Endometrium (tissue), 2 donors: Measurements from ENCODE around the gene CTBP2.
A peak's percentile ranks its signal among the peaks of the same experiment; 100 is the strongest.
"Not testable (repeated sequence)": the region's sequence is repeated elsewhere in the genome, so short reads cannot be mapped to it uniquely, and the experiment has no call there.

Experiments used
- FAIRE-seq: peaks from 2 replicates; lab custom pipeline; 2012; peaks lifted over from hg19 to GRCh38; lab: Jason Lieb, UNC
- donor health status: control.
- donor health status: control.

The CTBP2 gene

GRCh38 chr10:125064681-125065492, 95.5 kb downstream of the CTBP2 start:
- FAIRE-seq = no peak

GRCh38 chr10:125063256-125063925, 97.0 kb downstream of the CTBP2 start:
- FAIRE-seq = peak; percentile 80

GRCh38 chr10:125062914-125063230, 97.5 kb downstream of the CTBP2 start:
- no peak for FAIRE-seq

GRCh38 chr10:125062227-125062913, 98.0 kb downstream of the CTBP2 start:
- FAIRE-seq = no peak

GRCh38 chr10:125061557-125062226, 98.7 kb downstream of the CTBP2 start:
- no peak for FAIRE-seq

GRCh38 chr10:125060826-125061556, 99.4 kb downstream of the CTBP2 start:
- no peak for FAIRE-seq

GRCh38 chr10:125060482-125060825, 99.9 kb downstream of the CTBP2 start:
- no peak for FAIRE-seq

- no peak for FAIRE-seq
Observed at GRCh38 chr10:125060026-125060425, 100.3 kb downstream of the CTBP2 start.

- FAIRE-seq = not testable (repeated sequence)
Observed at GRCh38 chr10:125059348-125059747, 101.0 kb downstream of the CTBP2 start.

- FAIRE-seq = peak; percentile 92
Observed at GRCh38 chr10:125057158-125058001, 103.0 kb downstream of the CTBP2 start.

GRCh38 chr10:125056161-125057132, 103.9 kb downstream of the CTBP2 start:
- FAIRE-seq = no peak

- FAIRE-seq = no peak
Observed at GRCh38 chr10:125055446-125055845, 104.9 kb downstream of the CTBP2 start.

- no peak for FAIRE-seq
Observed at GRCh38 chr10:125054669-125055268, 105.6 kb downstream of the CTBP2 start.

GRCh38 chr10:125054216-125054615, 106.1 kb downstream of the CTBP2 start:
- FAIRE-seq = no peak

- FAIRE-seq = no peak
Observed at GRCh38 chr10:125052146-125052545, 108.2 kb downstream of the CTBP2 start.

GRCh38 chr10:125050383-125050782, 110.0 kb downstream of the CTBP2 start:
- no peak for FAIRE-seq

GRCh38 chr10:125049216-125049881, 111.0 kb downstream of the CTBP2 start:
- no peak for FAIRE-seq

- FAIRE-seq = peak; percentile 58
Observed at GRCh38 chr10:125048094-125048864, 112.1 kb downstream of the CTBP2 start.
